GM12878 (cell line): ENCODE measurements around the gene FANCM. TPM values are rescaled to one million over a fixed set of nuclear protein-coding genes. Genes with fewer than 3 reads are reported as not detected.
"Not testable (repeated sequence)": the region's sequence is repeated elsewhere in the genome, so short reads cannot be mapped to it uniquely, and the experiment has no call there.

ENCODE experiments used
- ATAC-seq: fragments of 200-7000 bp; cut with Tn5 transposase; 3 replicates; pipeline ENCODE4 v1.9.1; 2020; ENCODE audit warnings: mild to moderate bottlenecking, moderate library complexity
- BruUV-seq: library from RNA; stranded (reverse); fragments of 400-500 nt; replicated peaks from 2 replicates; lab custom pipeline; 2021; lab: Mats Ljungman, UMichigan
- CTCF ChIA-PET: fragments of 300-600 bp; sonication (Branson Sonifier 250); formaldehyde crosslinking; extraction: SDS; loops from one replicate; lab custom pipeline; 2021; ENCODE audit warnings: inconsistent platforms; lab: Yijun Ruan, JAX
- POLR2A ChIA-PET: fragments of 350-600 bp; formaldehyde crosslinking; extraction: SDS; loops from one replicate; lab custom pipeline; 2021; ENCODE audit warnings: inconsistent platforms; lab: Charles Lee
- RAD21 ChIA-PET: fragments of 300-600 bp; sonication (Branson Sonifier 250); formaldehyde crosslinking; loops from one replicate; lab custom pipeline; 2023; ENCODE audit warnings: antibody characterized with exemption; ENCODE audit not compliant: unreplicated experiment; lab: Charles Lee
- SMC1A ChIA-PET: fragments of 300-600 bp; sonication (Branson Sonifier 250); formaldehyde crosslinking; loops from one replicate; lab custom pipeline; 2023; ENCODE audit not compliant: unreplicated experiment, uncharacterized antibody; lab: Charles Lee
- DNase-seq: peaks from one replicate; pipeline ENCODE4 v3.0.0-alpha.2; 2011; ENCODE audit warnings: low read depth, low spot score
- FAIRE-seq: peaks from 3 replicates; lab custom pipeline; 2011; peaks lifted over from hg19 to GRCh38; lab: Jason Lieb, UNC
- H2AFZ ChIP-seq: 2 replicates; pipeline ENCODE4 v1.6.0; 2011; ENCODE audit warnings: low read depth, low read length, control low read depth; ENCODE audit not compliant: control insufficient read depth
- H3K27ac ChIP-seq: 2 replicates; pipeline ENCODE4 v1.5.1; 2011; ENCODE audit warnings: control low read depth; ENCODE audit not compliant: control insufficient read depth, insufficient read depth
- H3K27me3 ChIP-seq, 2 experiments: replicated peaks in 1 of 2; 2 replicates each; pipeline versions ENCODE4 v1.6.0 to v1.6.1; 2011; ENCODE audit warnings: low read length in 1 of 2; ENCODE audit not compliant: control insufficient read depth in 2 of 2, insufficient read depth in 2 of 2
- H3K36me3 ChIP-seq, 2 experiments: 2 replicates each; pipeline ENCODE4 v1.5.1; 2011; ENCODE audit warnings: low read length in 1 of 2; ENCODE audit not compliant: control insufficient read depth in 2 of 2, insufficient read depth in 2 of 2
- H3K4me1 ChIP-seq: 2 replicates; pipeline ENCODE4 v1.6.1; 2011; ENCODE audit warnings: mild to moderate bottlenecking, low read length, moderate library complexity, mixed read lengths; ENCODE audit not compliant: control insufficient read depth, insufficient read depth
- H3K4me2 ChIP-seq: 2 replicates; pipeline ENCODE4 v1.6.0; 2011; ENCODE audit warnings: control low read depth; ENCODE audit not compliant: control insufficient read depth, insufficient read depth
- H3K4me3 ChIP-seq: fragments of 200-600 bp; sonication (generic); 2 replicates; pipeline ENCODE4 v1.5.1; 2016
- H3K79me2 ChIP-seq: 2 replicates; pipeline ENCODE4 v1.6.0; 2011; ENCODE audit warnings: low read length; ENCODE audit not compliant: control insufficient read depth, insufficient read depth
- H3K9ac ChIP-seq: 2 replicates; pipeline ENCODE4 v1.8.0; 2011; ENCODE audit warnings: low read length, control low read depth, mixed read lengths; ENCODE audit not compliant: control insufficient read depth, insufficient read depth
- H3K9me3 ChIP-seq: replicated peaks from 3 replicates; pipeline ENCODE4 v1.5.1; 2011; ENCODE audit warnings: mild to moderate bottlenecking, low read length; ENCODE audit not compliant: control insufficient read depth, insufficient read depth
- H4K20me1 ChIP-seq: 2 replicates; pipeline ENCODE4 v1.6.0; 2011; ENCODE audit not compliant: control insufficient read depth, insufficient read depth
- BCL3 ChIP-seq: IDR thresholded peaks from 2 replicates; pipeline ENCODE4 v1.6.1; 2011; ENCODE audit warnings: borderline replicate concordance, low read depth, mild to moderate bottlenecking, moderate library complexity, low read length; ENCODE audit not compliant: insufficient read depth, poor library complexity, severe bottlenecking
- ESRRA ChIP-seq: IDR thresholded peaks from 2 replicates; pipeline ENCODE4 v1.6.1; 2012; ENCODE audit warnings: mild to moderate bottlenecking, low read length, improper control_type of control experiment
- GATAD2B ChIP-seq: fragments of 450-650 bp; conservative IDR thresholded peaks from 2 replicates; pipeline ENCODE4 v1.6.1; 2017; ENCODE audit warnings: low read depth, mild to moderate bottlenecking, moderate library complexity
- HDGF ChIP-seq: fragments of 450-650 bp; IDR thresholded peaks from 2 replicates; pipeline ENCODE4 v1.6.1; 2016; ENCODE audit warnings: antibody characterized with exemption
- MTA2 ChIP-seq: fragments of 450-650 bp; IDR thresholded peaks from 2 replicates; pipeline ENCODE4 v1.6.1; 2016; ENCODE audit warnings: low read depth, mild to moderate bottlenecking, moderate library complexity
- SMARCA5 ChIP-seq: fragments of 450-650 bp; IDR thresholded peaks from 2 replicates; pipeline ENCODE4 v1.6.1; 2017; ENCODE audit warnings: mild to moderate bottlenecking
- ZNF217 ChIP-seq: fragments of 450-650 bp; IDR thresholded peaks from 2 replicates; pipeline ENCODE4 v1.6.1; 2017; ENCODE audit warnings: antibody characterized with exemption, mild to moderate bottlenecking
- WGBS: methylation state at CpG from one replicate; pipeline ENCODE4 v1.1.6; 2016; ENCODE audit warnings: low lambda C conversion rate; ENCODE audit not compliant: insufficient replicate concordance, insufficient coverage; ENCODE audit errors: missing lambda C conversion rate; 5-methylcytosine and 5-hydroxymethylcytosine counted together
- in situ Hi-C: fragments of 300-500 bp; cut with MboI; formaldehyde crosslinking; loops from 9 replicates; pipeline ENCODE4 v1.14.3; 2018; ENCODE audit warnings: mixed read lengths
- intact Hi-C: fragments of 100-400 bp; cut with micrococcal nuclease; formaldehyde crosslinking; loops from one replicate; pipeline ENCODE4 v1.14.2; 2022; ENCODE audit not compliant: unreplicated experiment
- polyA plus RNA-seq, 11 experiments: library from polyadenylated mRNA; depleted of rRNA in 4 of 11; unstranded in 6 of 11; stranded (reverse) in 5 of 11; fragments of >200 nt; fragmentation: Nextera tagmentation in 4 of 11; fragmentation: Illumina TruSeq in 1 of 11; extraction: Ambion mirVana in 4 of 11; extraction: Trizol in 1 of 11; gene quantifications; 1 replicate in 1 of 11; 2 replicates in 10 of 11; pipeline versions ENCODE4 v1.2.1 to v1.2.3, GENCODE V29; 2011 to 2016; ENCODE audit warnings: inconsistent platforms in 2 of 11, missing spikeins in 2 of 11, low read depth in 1 of 11
- total RNA-seq, 4 experiments: library from RNA; depleted of rRNA in 3 of 4; stranded (reverse); fragments of >200 nt in 3 of 4; fragmentation: Illumina TruSeq in 1 of 4; extraction: Trizol in 1 of 4; gene quantifications; 2 replicates each; pipeline versions ENCODE4 v1.2.1 to v1.2.3, GENCODE V29; 2013 to 2021
- TF ChIP-seq, protein P1 (sequence below): IDR thresholded peaks from 2 replicates; pipeline ENCODE4 v1.6.1; 2011; ENCODE audit warnings: low read depth, mild to moderate bottlenecking, low read length, moderate library complexity, borderline replicate concordance; ENCODE audit errors: extremely low read depth

The FANCM gene
- total and polyA plus RNA-seq, 10 of the 15 experiments (the other 5 are each of a cell fraction or from before 2014, with no cell fraction given), result 6.4 to 17.6 (median 10.6) TPM

DNA sequence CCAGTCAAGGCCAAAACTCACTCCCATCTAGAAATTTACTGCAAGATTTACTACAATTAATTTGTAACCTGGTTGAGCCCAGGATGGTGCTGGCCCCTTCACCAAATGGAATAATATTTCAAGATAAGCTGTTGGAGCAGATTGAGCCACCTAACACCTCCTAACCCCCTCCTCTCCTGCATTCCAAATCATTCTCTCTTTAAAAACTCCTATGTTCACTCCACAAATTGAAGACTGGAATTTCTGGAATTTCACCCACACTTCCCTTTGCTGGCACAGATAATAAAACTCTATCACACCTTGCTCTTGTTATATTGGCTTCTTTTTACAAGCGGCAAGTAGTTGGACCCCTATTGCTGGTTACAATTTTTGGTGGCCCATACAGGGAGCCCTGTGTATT, 75.6 kb downstream of the FANCM start:
- Histone ChIP-seq H3K9me3 (no peaks in the 10 kb centered on the region), H3K4me3 (no peak overlapping the region), H3K79me2 (no peaks in the 10 kb centered on the region), H3K27me3 (no peaks in the 10 kb centered on the region), H2AFZ (no peak overlapping the region), H3K27ac (no peak overlapping the region), H3K4me2 (no peak overlapping the region), H4K20me1 (no peaks in the 10 kb centered on the region), H3K36me3 (peaks cover 8 to 25% of the 10 kb centered on the region in 2 experiments), H3K4me1 (no peaks in the 10 kb centered on the region), H3K9ac (no peak overlapping the region)
- DNase-seq (no peak), ATAC-seq (no peak), FAIRE-seq (no peak)
- in situ Hi-C loops (no loop called here), intact Hi-C loops (no loop called here)
- TF ChIP-seq MTA2 (no peak), SMARCA5 (no peak)
- ChIA-PET POLR2A (no interaction called here), SMC1A (interaction anchor here (0.6 to 0.7 kb wide), 2 partner anchors 12 to 258 kb away, joined by 3 read pairs; no protein-coding TSS in a partner anchor), RAD21 (no interaction called here), CTCF (interaction anchor here (1.1 kb wide), 1 partner anchor 52 kb away, joined by 3 read pairs; no protein-coding TSS in a partner anchor)
- WGBS, result 100% methylated on average over 1 of the region's 1 CpG
- BruUV-seq, result no TSS peak

GRCh38 chr14:45212231-45212630, 76.5 kb downstream of the FANCM start:
- no peaks in the 10 kb centered on the region for H3K4me1 ChIP-seq
- ChIA-PET RAD21 (no interaction called here), CTCF (interaction anchor here (0.6 to 1.5 kb wide), 2 partner anchors 11 to 41 kb away, joined by 3 read pairs; no protein-coding TSS in a partner anchor), POLR2A (no interaction called here), SMC1A (interaction anchor here (0.6 kb wide), 2 partner anchors 29 to 208 kb away, joined by 3 read pairs; no protein-coding TSS in a partner anchor)
- TF ChIP-seq, protein P1, sequence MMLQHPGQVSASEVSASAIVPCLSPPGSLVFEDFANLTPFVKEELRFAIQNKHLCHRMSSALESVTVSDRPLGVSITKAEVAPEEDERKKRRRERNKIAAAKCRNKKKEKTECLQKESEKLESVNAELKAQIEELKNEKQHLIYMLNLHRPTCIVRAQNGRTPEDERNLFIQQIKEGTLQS, result no peak
- no peak for TF ChIP-seq HDGF
- no peak for TF ChIP-seq ESRRA
- no peak for TF ChIP-seq ZNF217
- TF ChIP-seq BCL3, result no peak
- TF ChIP-seq GATAD2B, result no peak
- no peak overlapping the region for H3K4me2 ChIP-seq
- no peak overlapping the region for H3K9ac ChIP-seq
- intact Hi-C loops (no loop called here), in situ Hi-C loops (no loop called here)
- no peak overlapping the region for H3K4me3 ChIP-seq
- ATAC-seq, result no peak
- DNase-seq, result no peak
- no peak overlapping the region for H3K27ac ChIP-seq
- no peak overlapping the region for H2AFZ ChIP-seq
- H3K27me3 ChIP-seq, result no peaks in the 10 kb centered on the region
- H3K79me2 ChIP-seq, result no peaks in the 10 kb centered on the region
- BruUV-seq, result no TSS peak
- H4K20me1 ChIP-seq, result no peaks in the 10 kb centered on the region
- FAIRE-seq, result no peak
- peaks cover 8 to 16% of the 10 kb centered on the region in 2 experiments for H3K36me3 ChIP-seq
- no peaks in the 10 kb centered on the region for H3K9me3 ChIP-seq
- 84% methylated on average over 3 of the region's 3 CpGs for WGBS

DNA sequence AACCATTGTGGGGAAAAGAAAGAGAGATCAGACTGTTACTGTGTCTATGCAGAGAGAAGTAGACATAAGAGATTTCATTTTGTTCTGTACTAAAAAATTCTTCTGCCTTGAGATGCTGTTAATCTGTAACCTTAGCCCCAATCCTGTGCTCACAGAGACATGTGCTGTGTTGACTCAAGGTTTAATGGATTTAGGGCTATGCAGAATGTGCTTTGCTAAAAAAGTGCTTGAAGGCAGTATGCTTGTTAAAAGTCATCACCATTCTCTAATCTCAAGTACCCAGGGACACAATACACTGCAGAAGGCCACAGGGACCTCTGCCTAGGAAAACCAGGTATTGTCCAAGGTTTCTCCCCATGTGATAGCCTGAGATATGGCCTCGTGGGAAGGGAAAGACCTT, 78.0 kb downstream of the FANCM start:
- RAD21 ChIA-PET, BruUV-seq: not testable (repeated sequence)

More for the DNA sequence above, 78.0 kb downstream of the FANCM start:
- FAIRE-seq, H3K9me3 ChIP-seq, CTCF ChIA-PET, POLR2A ChIA-PET, in situ Hi-C loops, H3K4me2 ChIP-seq, DNase-seq, H4K20me1 ChIP-seq, H3K4me3 ChIP-seq, intact Hi-C loops, H3K27me3 ChIP-seq, H3K4me1 ChIP-seq, H3K9ac ChIP-seq, ATAC-seq, H2AFZ ChIP-seq, SMC1A ChIA-PET, H3K79me2 ChIP-seq, H3K27ac ChIP-seq: not testable (repeated sequence)
- WGBS, result 0% methylated on average over 1 of the region's 1 CpG
- peaks cover 8 to 18% of the 10 kb centered on the region in 2 experiments for H3K36me3 ChIP-seq
